HG02763 (cell line): ENCODE results near the gene TACC2.

Source experiments
- ATAC-seq: cut with Tn5 transposase; IDR thresholded peaks from one replicate; pipeline ENCODE4 v1.9.1; 2021; ENCODE audit warnings: mild to moderate bottlenecking, moderate library complexity; ENCODE audit not compliant: unreplicated experiment

TACC2 gene

DNA sequence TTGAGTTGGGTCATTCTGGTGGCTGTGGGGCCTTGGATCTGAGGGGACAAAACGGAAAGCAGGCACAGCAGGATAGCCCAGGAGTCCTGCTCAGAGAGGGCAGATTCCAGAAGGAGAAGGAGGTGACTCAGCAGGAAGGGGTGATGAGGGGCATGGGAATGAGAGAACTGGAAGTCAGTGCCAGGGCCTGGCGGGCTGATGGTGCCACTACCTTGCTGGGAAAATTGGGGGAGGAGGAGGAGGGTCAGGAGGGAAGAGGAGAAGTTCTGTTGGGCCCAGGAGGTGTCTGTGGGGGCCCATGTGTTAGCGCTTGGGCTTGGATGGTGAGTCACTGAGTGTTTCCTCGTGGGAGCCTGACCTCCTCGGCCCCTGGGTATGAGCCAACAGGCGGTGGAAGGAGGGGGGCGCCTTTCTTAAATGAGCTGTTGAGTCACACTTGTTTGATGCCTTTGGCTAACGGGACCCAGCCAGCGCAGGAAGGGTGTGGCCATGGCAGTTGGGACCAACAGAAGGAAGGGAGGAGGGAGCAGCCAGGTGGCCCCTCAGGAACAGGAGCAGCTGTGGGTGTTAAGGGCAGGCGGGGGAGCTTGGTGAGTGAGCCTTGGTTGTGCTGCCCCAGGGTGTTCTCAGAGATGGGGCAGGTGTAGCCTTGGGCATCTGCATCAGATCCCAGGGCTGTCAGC, 152.1 kb downstream of the TACC2 start:
- no peak for ATAC-seq

DNA sequence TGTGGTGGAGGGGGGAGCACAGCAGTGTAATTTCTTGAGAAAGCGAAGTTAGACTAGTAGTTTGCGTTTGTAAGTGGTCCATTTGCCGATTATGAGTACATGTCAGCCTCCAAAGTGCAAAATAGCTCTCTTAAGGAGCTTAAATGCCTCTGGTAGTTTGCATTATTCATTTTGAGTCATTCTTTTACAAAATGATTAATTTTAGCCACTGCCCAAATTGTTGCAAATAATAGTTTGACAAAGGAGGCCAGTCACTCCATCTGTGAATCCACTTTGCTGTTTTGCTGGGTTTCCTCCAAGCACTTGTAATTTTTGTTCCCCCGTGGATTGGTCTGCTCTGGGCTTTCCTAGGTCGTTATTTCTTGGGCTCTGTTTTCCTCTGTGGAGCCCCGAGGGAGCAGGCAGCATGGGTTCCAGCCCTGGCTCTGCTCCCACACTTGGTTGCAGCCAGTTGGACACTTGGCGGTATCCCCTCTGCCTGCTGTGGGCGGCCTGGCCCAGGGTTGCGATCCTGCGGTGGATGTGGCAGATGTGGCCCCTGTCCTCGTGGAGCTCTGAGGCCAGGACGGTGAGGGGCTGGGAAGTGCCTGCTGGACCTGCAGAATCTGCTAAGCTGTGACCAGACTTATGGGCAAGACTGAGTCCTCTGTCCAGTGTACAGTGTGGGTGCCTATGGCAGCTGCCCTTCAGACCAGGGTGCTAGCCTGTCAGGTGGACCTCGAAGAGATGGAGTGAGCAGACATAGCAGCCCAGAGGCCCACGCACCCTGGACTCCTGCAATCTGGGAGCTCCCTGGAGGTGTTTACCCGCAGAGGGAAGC, 153.1 kb downstream of the TACC2 start:
- ATAC-seq: no peak

DNA sequence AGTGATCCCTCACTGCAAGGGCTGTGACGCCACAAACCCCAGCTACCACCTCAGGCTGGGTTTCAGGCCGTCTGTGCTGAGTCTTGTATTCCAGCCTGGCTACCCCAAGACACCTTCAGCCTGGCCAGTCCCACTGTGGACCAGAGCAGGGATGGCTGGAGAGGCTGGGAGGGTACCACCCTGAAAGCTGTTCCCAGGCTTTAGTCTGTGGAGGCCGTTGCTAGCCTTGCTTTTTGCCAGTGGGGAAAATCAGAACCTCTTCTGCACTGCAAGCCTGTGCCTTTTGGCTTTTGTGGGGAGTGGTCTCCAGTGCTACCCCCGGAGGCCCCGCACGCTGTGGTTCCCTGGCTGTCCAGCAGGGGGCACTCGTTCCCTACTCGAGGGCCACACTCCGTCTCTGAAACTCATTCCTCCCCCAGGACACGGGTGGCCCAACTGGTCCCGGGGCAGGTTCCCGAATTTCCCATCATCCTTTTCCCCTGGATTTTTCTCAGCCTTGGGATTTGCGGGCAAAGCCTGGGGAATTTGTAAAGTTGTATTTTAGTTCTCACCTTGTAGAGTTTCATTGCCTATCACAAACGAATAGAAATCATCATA, 153.8 kb downstream of the TACC2 start:
- ATAC-seq: no peak

DNA sequence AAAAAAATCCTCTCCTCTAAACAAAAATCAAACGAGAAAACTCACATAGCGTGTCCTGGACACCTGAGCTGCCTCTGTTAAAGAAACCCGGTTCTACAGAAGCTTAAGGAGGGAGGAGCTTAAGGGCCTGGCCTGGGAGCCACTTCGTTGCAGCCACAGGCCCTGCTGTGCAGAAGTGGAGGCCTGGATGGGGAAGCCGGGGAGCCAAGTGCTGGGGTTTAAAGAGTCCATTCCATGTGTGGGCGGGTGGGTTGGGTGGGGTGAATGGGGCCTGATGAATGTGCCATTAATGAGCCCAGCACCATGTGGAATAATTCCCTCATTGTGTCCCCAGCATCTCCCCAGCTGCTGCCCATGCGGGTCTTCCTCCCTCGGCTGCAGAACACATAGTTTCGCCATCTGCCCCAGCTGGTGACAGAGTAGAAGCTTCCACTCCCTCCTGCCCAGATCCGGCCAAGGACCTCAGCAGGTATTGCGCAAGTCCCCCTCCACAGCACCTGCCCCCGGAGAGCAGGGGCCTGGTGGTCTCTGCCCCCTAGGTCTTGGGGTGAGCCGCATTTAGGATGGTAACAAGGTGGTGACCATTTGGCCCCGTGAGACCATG, 154.4 kb downstream of the TACC2 start:
- ATAC-seq: no peak

DNA sequence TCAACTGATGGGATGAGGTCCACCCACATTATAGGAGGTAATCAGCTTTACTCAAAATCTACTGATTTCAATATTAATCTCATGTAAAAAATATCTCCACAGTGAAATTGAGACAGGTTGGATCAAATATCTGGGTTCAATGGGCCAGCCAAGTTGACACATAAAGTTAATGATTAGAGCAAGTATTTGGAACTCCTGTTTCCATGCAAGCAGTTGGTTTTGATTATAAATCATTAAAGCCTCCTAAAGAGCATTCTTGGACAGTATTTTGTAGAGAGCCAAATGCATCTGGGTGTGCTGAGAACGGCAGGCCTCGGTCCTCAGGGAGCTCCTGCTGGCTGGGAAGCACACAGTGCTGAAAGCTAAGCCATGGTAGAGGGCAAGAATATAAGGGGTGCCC, 155.2 kb downstream of the TACC2 start:
- ATAC-seq: no peak

DNA sequence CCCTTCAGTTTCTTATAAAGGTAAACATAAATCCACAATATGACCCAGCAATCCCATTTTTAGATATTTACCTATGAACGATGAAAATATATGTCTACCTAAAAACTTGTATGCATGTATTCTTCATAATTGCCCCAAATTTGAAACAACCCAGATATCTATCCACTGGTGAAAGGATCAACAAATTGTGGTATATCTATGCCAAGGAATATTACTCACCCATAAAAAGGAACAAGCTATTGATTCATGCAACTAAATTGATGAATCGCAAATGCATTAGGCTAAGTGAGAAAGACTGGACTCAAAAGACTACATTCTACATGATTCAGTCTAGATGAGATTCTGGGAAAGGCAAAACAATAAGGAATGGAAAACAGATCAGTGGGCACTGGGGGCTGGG, 156.2 kb downstream of the TACC2 start:
- ATAC-seq: no peak

DNA sequence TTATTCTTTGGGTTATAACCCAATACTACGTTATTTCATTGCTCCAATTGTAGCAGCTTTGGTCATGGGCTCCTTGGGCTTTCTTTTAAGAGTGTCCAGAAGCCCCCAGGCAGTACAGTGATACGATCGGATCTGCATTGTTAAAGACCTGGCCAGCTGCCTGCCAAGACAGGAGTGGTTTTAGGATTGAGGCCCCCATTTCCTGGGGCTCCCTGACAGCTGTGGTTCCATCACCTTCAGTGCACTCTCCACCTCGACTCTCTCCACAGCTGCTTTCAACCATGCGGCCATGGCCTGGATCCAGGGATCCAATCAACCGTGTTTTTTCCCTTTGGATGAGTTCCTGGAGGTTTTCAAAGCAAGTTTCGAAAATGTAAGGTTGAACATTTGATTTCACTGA, 158.7 kb downstream of the TACC2 start:
- no peak for ATAC-seq

DNA sequence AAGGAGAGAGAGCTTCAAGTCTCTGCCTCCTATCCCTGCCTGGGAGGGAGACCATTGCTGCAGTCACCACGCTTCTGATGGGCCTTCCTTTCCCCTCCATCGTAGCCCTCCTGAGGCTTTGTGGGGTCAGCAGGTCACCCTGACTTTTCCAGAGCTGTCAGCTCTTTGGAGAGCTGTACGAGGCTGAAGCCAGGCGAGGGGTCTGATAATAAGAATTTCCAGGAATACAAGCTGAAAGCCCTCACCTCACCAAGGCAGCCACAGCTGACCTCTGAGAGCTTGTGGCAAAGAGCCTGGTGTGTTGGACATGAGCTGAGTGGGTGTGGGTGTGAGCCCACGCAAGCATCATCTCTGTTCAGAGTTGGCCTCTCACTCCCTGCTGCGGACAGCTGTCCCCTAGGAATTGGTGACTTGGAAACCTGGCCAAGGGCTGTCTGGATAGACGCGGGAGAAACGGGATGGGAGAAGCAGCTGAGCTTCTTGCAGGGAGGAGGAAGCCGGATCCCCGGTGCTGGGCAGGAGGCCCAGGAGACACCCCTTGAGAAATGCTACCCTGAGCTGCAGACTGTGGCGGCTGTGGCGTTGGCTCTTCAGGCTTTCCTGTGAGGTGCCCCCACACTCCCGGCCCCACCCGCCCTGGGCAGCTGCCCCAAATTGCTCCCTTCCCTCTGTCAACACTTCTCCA, 160.1 kb downstream of the TACC2 start:
- no peak for ATAC-seq

DNA sequence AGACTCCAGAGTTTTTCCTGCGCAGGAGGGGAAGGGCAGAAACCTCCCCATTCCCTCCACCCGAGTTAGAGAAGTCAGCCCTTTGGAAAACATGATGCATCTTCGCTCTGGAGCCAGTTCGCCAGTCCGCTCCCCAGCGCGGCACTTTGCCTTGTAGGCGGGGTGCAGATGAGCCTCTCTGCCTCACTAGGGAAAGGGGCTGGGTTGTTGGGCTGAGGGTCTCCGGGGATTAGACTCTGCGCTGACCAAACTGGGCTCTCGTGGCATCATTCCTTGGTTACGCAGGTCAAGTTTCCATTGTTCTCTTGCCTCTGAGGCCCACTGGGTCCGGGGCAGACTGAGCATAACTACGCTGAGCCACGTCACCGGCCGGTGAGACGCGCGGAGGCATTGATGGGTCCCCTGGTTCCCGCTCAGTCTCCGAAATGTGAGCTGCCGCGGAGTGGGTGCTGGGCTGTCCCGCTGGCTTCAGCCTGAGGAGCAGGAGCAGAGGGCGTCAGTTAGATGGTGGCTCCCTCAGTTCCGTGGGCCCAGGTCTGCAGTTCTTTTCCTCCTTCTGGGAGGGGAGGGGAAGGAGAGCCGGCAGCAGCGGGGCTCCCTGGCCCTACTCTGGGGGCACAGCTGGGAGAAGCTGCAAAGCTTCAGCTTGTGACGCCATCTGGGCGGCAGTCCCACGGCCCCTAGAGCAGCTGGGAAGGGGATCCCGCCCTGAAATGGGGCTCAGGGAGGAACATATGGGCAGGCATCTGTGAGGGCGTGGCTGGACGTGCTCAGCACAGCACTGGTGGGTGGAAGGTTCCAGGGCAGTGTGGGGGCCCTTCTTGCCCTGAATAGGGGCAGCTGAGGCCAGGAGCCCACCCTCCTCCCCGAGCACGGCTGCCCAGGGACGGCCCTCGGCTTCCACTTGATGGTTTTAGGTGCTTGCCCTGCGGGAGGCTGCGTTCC, 160.9 kb downstream of the TACC2 start:
- ATAC-seq: no peak

DNA sequence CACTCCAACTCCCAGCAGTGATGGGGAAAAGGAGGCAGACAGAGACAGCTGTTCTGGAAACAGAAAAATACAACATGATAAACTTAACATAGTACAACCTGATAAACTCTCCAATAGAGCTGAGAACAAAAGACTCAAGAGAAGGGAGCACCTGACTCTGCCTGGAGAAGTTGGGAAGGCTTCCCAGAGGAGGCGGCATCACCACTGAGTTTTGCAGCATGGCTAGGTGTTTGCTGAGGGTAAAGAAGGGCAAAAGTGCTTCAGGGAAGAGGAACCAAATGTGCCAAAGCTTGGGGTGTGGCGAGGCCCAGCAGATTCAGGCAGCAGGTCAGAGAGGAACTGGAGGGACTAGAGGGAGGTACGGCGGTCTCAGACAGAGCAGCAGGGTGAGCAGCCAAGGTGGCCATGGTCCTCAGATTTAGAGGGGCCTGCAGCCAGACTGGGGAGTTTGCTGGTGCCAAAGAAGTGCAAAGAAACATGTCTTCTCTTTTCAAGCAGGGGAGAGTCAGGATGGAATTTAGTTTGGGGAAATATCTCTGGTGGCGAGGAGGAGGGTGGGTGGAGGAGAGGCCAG, 162.2 kb downstream of the TACC2 start:
- no peak for ATAC-seq

DNA sequence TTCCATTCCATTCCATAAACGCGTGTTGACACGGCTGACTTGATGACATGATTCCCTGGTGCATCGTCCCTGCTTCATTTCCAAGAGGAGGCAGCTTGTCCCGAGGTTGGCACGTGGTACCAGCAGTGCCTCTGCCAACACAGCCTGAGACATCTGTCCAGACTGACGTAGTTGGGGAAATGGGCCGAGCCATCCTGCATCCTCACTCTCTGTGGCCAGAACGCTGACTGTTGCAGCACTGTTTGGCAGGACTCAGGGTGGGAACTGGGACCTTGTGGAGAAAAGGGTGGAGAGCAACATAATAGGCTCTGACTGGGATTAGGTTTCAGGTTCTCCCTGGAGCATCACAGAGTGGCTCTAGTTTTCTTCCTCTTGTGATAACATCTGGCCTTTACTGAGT, 163.6 kb downstream of the TACC2 start:
- ATAC-seq: no peak

DNA sequence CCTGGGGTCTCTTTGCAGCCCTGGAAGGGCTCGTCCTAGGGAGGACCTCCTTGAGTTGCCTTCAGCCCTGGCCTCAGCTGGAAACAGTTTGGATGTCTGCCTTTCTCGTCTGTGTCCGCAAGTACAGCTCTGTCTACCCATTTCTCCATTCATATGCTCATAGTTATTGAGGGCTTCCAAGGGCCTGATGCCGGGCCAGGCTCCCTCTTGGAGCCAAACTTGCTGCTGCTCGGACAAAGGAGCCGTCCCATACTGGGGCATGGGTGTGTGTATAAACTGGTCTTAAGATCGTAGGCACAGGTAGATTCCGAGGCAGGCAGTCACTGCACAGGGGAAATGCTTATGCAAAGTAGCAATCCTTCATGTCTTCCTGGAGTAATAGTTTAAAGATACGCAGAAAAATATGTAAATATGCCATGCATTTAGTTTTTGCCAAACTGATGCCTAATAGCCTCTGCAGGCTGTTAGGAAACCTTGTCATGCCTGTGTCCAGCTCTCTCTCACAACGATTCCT, 165.1 kb downstream of the TACC2 start:
- no peak for ATAC-seq

DNA sequence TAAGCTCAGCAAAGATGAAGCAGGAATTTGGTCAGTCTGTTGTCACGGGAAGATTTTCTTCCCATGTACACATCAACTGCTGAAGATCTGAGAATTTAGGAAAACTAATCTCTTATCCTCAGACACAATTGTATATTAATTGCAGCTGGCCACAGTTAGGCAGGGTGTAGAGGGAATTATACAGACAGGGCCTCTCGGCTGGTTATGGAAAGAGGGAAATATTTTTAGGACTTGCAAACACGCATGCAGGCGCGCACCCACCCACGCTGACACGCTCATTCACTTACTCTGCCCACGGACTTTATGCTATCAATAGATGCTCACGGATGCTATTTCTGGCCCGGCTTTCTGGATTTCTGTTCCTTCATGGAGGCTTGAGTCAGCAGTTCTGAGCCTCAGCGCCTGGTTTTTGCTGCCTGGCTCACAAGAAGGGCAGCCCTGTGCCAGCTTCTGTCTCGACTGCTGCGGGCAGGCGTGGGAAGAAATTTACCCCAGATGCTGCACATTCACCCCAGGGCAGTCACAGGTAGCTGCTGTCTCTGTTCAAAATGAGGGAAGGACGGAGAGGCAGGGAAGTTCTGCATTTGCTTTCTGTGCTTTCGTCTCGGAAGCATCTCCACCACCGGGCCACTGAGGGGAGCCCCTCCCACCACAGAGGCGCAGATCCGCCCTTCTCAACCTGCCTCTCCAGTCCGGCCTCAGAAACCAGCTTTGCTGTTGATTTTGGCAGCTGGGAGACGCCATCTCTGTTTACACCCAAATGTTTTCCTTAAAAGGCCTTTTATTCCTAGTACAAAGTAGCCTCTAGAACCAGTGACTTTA, 165.8 kb downstream of the TACC2 start:
- ATAC-seq: no peak

DNA sequence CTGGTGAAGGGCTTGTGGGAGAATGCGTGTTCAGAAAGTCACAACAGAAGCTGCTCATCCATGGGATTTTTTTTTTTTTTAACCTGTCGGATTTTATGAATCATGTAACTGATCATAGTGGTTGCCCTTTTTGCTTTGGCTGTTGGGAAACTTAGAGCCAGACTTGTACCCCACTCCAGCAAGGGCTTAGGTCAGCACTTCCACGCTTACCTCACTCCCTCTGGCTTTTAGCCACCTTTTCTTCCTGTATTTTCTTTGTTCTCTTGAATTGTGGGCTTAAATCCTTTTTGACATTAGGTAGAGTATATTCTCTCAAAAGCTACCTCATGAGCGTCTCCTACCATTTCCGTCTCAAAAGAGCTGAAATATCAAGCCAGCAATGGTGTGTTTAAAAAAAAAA, 168.5 kb downstream of the TACC2 start:
- ATAC-seq: no peak

DNA sequence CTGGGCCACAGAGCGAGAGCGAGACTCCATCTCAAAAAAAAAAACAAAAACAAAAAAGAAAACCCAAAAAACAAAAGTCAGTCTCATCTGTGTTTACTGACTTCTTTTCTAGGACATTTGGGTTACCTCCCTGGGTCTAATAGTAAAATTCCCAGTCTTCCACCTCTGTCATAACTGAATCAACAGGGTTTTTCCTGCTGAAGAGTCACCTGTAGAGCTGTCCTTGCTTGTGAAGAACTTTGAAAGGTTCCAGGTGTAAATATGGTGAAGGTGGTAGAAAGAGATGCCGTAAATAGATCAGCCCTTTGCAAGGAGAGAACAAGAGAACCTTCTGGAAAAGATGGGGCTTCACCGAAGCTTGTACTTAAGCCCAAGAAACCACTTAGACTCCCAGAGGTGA, 169.4 kb downstream of the TACC2 start:
- no peak for ATAC-seq

DNA sequence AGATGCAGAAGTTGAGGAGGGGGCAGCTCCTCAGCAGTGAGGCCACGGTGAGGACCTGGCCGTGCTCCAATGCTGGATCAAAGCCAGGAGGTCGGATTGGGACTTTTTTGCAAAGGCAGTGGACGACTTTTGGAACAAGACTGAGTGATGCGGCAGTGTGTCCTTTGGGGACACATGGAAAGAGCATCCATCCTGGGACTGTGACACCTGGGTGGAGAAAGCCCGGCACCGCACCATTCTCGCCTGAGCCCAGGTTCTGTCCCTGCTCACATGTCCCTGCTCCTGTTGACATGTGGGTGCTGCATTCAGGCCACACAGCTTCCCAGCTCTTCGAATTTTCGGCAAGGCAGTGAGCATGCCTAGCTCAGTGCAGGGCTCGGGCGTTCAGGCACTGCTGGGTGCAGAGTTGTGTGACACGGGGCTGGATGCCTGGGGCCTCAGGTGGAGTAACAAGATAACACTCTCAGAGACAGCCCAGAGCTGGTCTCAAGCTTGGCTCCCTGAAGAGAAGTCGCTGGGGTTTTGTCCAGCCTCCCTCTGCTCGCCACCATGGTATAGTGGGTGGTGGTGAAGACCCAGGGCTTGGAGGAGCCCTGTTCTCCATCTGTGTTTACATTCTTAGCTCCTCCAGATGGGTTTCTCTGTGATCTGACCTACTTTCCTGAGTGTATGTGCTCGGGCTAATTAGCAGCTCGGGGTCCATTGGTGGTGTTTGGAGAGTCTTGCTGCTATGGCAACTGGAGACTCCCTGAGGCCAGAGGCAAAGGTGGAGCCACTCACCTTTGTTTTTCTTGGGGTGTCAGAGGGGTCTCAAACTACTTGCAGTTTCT, 170.4 kb downstream of the TACC2 start:
- ATAC-seq: no peak

DNA sequence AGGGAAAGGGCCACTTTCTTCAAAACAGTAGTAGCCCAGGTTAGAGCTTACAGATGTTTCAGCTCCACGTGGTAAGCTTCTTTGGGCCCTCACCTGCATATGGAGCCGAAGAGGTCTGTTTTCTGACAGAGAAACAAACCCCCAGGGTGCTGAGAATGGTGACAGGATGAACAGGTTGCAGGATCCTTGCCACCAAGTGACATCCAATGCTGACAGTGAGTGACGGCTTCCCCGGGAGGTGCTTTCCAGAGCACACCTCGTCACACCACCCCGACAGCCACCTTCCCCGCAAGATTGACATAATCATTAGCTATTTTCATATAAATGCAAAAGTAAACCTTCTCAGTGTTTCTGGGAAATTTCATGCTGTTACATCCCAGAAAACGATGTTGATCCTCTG, 172.8 kb downstream of the TACC2 start:
- ATAC-seq: no peak

DNA sequence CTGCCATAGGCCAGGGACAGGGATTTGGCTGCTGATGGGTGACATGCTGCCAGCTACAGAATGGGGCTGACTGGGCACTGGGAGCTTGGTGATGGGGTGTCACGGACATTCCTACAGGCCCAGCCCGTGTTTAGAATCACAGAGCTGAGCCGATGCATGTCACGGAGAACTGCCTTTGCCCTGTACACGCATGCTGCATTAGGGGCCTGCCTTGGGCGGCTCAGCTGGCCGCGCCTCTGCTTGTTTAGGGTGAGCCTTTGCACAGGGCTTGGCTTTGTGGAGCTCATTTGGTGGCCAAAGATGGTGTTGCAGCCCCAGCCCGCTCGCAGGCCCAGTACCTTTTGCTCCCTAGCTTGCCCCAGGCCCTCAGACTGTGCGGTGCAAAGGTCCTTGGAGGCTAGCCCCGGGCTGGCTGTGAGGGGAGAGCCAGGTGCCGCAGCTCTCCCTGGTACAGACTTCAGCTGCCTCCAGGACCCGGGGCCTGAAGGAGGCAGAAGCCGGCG, 173.8 kb downstream of the TACC2 start:
- no peak for ATAC-seq
